Stimulated activated CD4-positive, alpha-beta T cell treated with anti-CD3 and anti-CD28 coated beads, Interleukin-15, amount 100 ng/mL, for 1 hour (primary cell): ENCODE results near the gene NADK.

ENCODE experiments used
- DNase-seq, 2 donors: peaks; one replicate each; pipeline ENCODE4 v3.0.0-alpha.2; 2020; ENCODE audit warnings: low read depth in 1 of 2, low spot score in 1 of 2

NADK gene

DNA sequence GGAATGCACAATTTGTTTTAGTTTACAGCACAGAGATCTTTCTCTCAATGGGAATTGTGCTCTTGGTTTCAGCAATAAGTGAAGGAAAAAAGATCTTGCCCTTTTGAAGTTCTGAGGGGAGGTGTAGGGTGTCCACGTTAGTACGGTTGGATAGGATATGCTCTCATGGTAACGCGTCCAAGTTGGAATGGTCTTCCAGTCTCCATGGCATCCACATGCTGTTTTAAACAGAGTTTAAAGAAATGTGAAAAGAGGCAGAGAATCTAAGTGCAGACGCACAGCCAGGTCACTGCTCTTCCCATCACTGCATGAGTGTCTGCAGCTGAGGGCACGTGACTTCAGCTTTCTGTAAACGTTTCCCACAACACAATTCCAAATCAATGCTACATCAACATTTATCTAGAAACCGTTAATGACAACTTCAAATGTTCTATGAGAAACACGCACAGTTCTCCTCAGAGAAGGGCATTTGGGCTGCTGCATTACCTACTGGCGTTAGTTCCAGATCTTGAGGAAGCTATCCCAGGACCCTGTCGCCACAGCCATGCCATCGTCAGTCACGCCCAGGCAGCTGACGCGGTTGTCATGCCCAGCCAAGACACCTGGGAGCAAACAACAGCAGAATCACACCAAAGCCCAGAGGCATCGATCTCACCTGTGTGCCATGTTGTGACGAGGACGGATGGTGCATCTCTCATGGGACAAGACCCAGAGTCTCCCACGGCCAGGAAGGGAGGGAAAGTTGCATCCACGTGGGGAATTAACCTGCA lies 8.8 kb upstream of the NADK start:
- no peak for DNase-seq

DNA sequence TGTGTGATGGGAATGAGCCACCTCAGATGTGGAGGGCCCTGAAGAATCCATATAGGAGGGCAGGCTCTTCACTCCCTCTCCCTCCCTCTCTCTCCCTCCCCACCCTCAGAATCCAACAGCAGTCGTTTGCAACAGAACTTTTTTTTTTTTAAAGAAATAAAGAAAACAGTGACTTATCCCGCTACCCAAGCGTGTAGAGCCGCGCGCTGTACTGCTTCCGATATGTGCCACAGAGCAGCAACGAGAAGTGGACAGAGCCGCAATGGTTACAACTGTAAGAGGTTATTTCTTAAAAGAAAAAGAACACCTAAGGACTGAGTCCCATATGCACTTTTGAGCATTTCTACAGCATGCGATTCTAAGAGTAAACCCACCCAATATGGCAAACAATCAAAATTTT lies 7.4 kb upstream of the NADK start:
- DNase-seq: no peak

DNA sequence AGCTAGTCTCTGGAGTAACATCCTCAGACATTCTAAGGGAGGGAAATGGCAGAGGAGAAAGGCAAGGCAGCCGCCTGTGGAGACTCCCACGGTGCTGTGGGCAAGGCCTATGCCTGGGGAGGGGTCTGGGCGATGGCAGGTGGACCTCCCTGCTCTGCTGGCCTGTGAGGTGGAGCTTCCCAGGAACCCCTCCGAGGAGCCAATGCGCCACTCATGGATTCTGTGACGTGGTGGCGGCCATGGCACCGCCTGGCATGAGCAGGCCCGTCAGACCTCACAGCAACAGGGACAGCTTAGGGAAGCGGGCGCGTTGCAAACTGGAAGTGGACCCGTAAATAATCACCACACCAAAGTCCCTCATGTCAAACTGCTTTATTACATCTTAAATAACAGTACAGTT lies 6.7 kb upstream of the NADK start:
- no peak for DNase-seq

- DNase-seq: no peak
Measured at GRCh38 chr1:1783320-1783719, 5.0 kb upstream of the NADK start.

DNA sequence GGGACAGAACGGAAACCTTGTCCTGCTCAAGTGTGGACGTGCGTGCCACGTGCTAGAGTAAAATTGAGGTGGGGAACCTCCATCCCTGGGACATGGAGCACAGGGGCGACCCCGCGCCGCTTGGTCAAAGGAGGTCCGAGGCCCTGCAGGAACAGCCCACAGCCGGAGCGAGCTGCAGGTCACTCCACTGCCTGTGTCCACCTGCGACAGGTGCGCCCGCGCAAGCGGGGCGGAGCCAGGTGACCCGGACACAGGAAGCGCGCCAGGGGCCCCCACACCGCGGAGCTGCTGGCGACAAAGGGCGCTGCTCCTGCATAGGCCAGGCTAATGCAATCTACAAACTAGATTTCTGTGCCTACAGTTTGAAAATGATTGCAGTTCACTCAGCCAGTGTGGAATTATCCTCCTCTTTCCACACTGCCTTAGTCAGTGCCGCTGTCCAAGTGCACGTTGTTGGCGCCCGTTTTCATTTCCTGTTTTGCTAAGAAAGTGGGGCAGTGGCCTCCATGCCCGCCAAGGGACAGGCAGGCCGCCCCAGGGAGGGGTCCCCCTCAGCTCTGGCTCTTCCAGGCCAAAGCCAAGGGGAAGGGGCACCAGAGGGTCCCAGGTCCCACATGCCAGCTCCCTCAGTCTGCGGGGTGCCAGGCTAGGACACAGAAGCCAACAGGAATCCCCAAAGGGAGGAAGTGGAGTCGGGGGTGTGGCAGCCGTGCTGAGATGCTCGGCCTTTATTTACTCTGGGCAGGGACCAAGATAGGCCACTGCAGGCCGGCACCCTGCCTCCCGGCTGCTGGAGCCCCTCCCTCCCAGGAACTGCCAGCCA lies 4.3 kb upstream of the NADK start:
- no peak for DNase-seq

DNA sequence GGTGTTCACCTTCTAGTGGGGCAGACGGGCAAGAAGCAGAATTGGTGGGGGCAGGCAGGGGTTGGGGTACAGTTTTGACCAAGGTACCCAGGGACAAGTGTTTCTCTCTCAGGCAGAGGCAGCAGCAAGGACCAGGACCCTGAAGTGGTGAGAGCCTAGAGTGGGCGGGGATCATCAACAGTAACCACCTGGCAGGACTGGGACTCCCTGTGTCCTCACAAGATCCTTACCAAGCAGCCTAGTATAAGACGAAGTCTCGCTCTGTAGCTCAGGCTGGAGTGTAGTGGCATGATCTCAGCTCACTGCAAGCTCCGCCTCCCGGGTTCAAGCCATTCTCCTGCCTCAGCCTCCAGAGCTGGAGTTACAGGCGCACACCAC lies 3.2 kb upstream of the NADK start:
- DNase-seq: no peak

DNA sequence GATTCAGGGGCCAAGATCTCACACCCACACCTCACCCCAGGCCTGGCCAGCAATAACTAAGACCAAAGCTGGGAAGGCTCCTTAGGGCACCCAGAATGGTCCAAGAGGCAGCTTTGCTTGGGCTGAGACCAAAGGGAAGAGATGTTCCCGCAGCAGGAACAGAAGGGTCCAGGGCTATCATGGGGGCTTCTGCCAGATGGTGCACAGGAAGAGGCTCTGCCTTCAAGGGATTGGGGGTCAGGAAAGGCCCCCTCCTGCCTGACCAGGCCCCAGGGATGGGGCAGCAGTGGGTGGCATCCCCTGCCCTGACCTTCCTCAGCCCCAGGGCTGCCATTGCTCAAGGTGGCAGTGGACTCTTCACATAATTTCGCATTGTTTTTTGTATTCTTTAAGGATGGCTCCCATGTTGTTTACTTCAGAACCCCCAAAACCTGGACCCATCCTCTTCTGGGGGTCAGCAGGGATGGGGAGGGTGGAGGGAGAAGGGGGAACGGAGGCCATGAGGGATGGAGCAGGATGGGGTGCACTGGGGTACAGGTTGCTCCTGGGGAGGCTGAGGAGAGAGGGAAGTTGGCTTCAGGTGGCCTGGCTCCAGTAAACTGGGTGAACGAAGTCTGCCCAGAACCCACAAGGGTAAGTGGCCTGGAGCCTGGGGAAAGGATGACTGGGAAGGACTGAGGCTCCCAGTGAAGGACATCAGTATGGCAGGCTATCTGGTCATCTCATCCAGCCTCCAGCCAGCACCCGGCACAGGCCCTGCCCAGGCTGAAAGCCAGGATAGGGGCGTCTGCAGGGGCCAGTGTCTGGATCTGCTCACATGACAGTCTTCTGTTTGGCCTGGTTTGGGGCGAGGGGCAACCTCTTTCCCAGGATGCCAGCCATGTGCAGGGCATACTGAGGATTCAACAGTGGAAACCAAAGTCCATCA lies 2.6 kb upstream of the NADK start:
- no peak for DNase-seq

- peak in 1 of 2 donors; percentile 28 for DNase-seq
Measured at GRCh38 chr1:1779691-1780597, 1.7 kb upstream of the NADK start.

DNA sequence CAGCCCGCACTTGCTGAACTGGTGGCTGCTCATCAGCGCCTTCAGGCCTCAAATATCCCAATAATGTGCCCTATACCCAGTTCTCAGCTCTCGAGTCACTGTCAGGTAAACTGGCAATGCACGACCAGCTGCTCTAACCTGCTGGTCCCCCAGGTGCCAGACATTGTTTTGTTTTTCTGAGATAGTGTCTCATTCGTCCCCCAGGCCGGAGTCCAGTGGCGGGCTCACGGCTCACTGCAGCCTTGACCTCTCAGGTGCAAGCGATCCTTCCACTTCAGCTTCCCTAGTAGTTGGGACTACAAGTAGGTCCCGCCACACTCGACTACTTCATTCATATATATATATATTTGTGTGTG lies 1.0 kb upstream of the NADK start:
- DNase-seq: no peak

GRCh38 chr1:1778663-1779319 lies 521 bp upstream of the NADK start:
- peak; percentile 54 to 68 for DNase-seq

DNA sequence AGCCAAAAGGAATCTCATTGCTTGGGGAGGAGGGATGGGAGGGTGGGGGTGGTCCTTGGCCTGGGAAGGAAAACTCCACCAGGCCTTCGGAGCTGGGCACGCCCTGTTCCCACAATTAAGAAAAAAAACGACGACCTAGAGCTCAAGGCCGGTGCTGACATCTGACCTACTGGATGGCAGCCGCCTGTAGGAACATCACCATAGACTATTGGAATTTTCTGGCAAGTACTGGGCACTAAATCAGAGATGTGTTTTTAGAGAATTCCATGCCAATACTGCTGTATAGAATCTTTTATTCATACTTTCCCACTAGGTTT lies 729 bp downstream of the NADK start:
- DNase-seq: no peak

DNA sequence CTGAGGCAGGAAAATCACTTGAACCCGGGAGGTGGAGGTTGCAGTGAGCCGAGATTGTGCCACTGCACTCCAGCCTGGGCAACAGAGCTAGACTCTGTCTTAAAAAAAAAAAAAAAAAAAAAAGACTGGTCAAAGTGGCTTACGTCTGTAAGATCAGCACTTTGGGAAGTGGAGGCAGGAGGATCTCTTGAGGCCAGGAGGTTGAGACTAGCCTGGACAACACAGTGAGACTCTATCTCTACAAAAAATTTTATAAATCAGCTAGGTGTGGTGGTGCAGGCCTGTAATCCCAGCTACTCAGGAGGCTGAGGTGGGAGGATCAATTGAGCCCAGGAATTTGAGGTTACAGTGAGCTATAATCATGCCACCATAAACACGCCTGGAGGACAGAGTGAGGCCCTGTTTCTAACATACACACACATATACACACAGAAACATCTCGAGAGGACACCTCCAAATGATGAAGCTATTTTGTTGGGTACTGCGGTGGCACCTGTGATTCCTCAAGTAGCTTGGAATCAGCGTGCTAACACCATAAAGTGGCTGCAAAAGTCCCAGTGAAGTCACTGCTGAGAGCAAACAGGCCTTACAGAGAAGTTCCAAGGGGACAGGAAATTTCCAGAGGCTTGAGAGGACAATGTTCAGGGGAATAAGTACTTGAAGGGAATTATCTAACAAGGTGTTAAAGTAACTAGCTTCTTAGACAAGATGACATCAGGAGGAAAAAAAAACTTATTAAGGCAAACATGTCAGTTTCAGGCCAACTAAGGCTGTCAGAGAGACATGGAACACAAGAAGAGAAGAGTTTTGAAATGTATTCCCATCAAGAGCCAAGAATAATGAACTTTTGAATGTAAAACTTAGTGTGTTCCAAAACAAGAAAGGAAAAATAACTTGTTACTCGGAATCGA lies 1.3 kb downstream of the NADK start:
- no peak for DNase-seq

GRCh38 chr1:1775327-1776226 lies 2.7 kb downstream of the NADK start:
- DNase-seq: no peak

DNA sequence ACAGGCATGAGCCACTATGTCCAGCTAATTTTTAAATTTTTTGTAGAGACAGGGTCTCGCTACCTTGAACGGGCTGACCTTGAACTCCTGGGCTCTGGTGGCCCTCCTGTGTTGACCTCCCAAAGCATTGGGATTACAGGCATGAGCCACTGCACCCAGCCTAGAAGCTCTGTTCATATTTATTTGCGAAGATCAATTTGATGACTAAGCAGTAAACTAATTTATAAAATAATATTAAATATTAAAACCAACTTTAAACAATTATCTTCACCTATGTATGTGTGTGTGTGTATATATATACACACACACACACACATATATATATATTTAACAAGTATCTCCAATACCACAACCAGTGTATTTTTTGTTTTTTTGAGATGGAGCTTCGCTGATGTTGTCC lies 4.4 kb downstream of the NADK start:
- DNase-seq: no peak

GRCh38 chr1:1771096-1771495 lies 7.2 kb downstream of the NADK start:
- no peak for DNase-seq

DNA sequence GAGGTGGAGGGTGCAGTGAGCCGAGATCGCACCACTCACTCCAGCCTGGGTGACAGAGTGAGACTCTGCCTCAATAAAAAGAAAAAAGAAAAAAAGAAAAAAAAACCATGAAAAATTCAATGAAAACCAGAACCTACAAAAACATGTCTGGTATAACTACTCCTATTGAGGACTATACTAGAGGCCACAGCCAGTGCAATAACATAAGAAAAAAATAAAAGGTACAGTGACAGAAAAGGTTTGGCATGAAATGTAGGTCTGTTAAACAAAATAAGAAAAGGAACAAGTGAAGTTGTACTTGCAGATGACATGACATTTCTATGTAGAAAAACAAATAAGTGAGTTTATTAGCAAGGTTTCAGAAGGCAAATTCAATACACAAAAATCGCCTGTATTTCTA lies 8.2 kb downstream of the NADK start:
- DNase-seq: no peak

GRCh38 chr1:1768249-1768992 lies 9.8 kb downstream of the NADK start:
- no peak for DNase-seq
